ENCODE measurements around the gene NCOA5. TPM values are rescaled to one million over a fixed set of nuclear protein-coding genes. Genes with fewer than 3 reads are reported as not detected.

Gene NCOA5
- total and polyA plus RNA-seq, 2 experiments from 2014 or later = 8.4 to 22.8 TPM

- TF ChIP-seq ZNF462 (CRISPR knock-in tag; IDR thresholded peaks at IDR 0.05) (no peak), REST (IDR thresholded peaks at IDR 0.05; ENCODE audit: unreplicated experiment) (no peak), ZNF114 (CRISPR knock-in tag; IDR thresholded peaks at IDR 0.05) (no peak)
These were observed 41.6 kb upstream of the NCOA5 start (continued) for GRCh38 chr20:46131396-46131795.

- H4K20me1 ChIP-seq (replicated peaks; ENCODE audit: insufficient read depth) = no peaks in the 10 kb centered on the region; the same call in 1 of the 2 replicates
- no peak overlapping the region for H3K4me2 ChIP-seq
- no peak overlapping the region for H2AFZ ChIP-seq
- no peak overlapping the region for H3K4me3 ChIP-seq
- no peak overlapping the region for H3K27ac Mint-ChIP-seq
- no peaks in the 10 kb centered on the region; the same call in 2 of the 3 replicates for H3K9me3 Mint-ChIP-seq
- no peak overlapping the region for H3K4me3 Mint-ChIP-seq
- no peaks in the 10 kb centered on the region for H3F3A ChIP-seq (replicated peaks; ENCODE audit: low read depth)
- no peaks in the 10 kb centered on the region for H3K36me3 ChIP-seq (ENCODE audit: insufficient read depth)
- H3K27me3 Mint-ChIP-seq (ENCODE audit: insufficient read depth, low read depth, poor library complexity) = peaks cover 15% of the 10 kb centered on the region
- H3K4me1 ChIP-seq (ENCODE audit: insufficient read depth) = peaks cover 4% of the 10 kb centered on the region; the same call in 1 of the 2 replicates
- H3K27ac ChIP-seq (ENCODE audit: low read depth) = no peak overlapping the region
- H3K27me3 ChIP-seq (ENCODE audit: insufficient read depth) = peaks cover 11% of the 10 kb centered on the region; the same call in 1 of the 2 replicates
- ATAC-seq (no peak), DNase-seq (ENCODE audit: low spot score) (no peak)
- no peaks in the 10 kb centered on the region for H3K9me2 ChIP-seq (ENCODE audit: insufficient read depth)
- H3K4me1 Mint-ChIP-seq = peaks cover 4% of the 10 kb centered on the region; the same call in 2 of the 3 replicates
- H3K36me3 Mint-ChIP-seq (ENCODE audit: low read depth) = peaks cover 8% of the 10 kb centered on the region
- H3K79me2 ChIP-seq (replicated peaks; ENCODE audit: insufficient read depth) = no peaks in the 10 kb centered on the region
- TF ChIP-seq EZH2phosphoT487 (IDR thresholded peaks at IDR 0.05; ENCODE audit: unreplicated experiment) = no peak
- no peak for TF ChIP-seq ZNF462 (CRISPR knock-in tag; IDR thresholded peaks at IDR 0.05)
These were observed 40.8 kb upstream of the NCOA5 start for GRCh38 chr20:46130534-46130933.
